Fibroblast of mammary gland (primary cell): ENCODE measurements around the gene MGAT5.

Source experiments
- DNase-seq: peaks from one replicate; pipeline ENCODE4 v3.0.0-alpha.2; 2010; ENCODE audit warnings: low read depth
- H3K4me3 ChIP-seq: 2 replicates; pipeline ENCODE4 v1.5.1; 2011; ENCODE audit warnings: low read depth, mild to moderate bottlenecking, low read length, moderate library complexity; ENCODE audit not compliant: control insufficient read depth
- CTCF ChIP-seq: conservative IDR thresholded peaks from 2 replicates; pipeline ENCODE4 v1.5.1; 2011; ENCODE audit warnings: low read depth, low read length, inconsistent platforms; ENCODE audit not compliant: control insufficient read depth, insufficient read depth

MGAT5 gene

GRCh38 chr2:134433979-134434378, 180.1 kb downstream of the MGAT5 start:
- no peak for DNase-seq
- no peak for TF ChIP-seq CTCF
- no peak overlapping the region for H3K4me3 ChIP-seq

- no peak overlapping the region for H3K4me3 ChIP-seq
- TF ChIP-seq CTCF: no peak
- DNase-seq: no peak
Measured at GRCh38 chr2:134435505-134435904, 181.6 kb downstream of the MGAT5 start.

GRCh38 chr2:134435936-134436335, 182.1 kb downstream of the MGAT5 start:
- no peak for DNase-seq
- no peak for TF ChIP-seq CTCF
- H3K4me3 ChIP-seq: no peak overlapping the region

DNA sequence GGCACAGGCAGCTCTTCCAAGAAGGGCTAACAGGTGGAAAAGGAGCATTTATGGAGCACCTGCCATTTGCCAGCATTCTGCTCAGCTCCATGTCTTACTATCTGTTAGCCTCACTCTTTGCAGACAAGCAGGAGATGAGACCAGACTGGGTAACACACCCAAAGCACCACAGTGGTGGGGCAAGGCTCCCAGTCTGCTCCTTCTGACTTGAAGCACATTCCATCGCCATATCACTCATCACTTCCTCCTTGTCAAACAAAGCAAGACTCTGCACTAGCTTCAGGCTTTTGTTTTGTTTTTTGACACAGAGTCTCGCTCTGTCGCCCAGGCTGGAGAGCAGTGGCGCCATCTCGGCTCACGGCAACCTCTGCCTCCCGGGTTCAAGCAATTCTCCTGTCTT, 182.8 kb downstream of the MGAT5 start:
- TF ChIP-seq CTCF: no peak
- DNase-seq: no peak
- no peak overlapping the region for H3K4me3 ChIP-seq

- no peak for TF ChIP-seq CTCF
- no peak for DNase-seq
- H3K4me3 ChIP-seq: no peak overlapping the region
Measured at GRCh38 chr2:134438371-134438770, 184.5 kb downstream of the MGAT5 start.

GRCh38 chr2:134440336-134440909, 186.6 kb downstream of the MGAT5 start:
- no peak for TF ChIP-seq CTCF
- no peak for DNase-seq

More at GRCh38 chr2:134440336-134440909, 186.6 kb downstream of the MGAT5 start:
- H3K4me3 ChIP-seq: no peak overlapping the region
